Prostate gland (tissue), 2 donors: Measurements from ENCODE around the gene EXOSC7.

ENCODE experiments used
- CTCF ChIP-seq, 4 experiments: fragments of 200-600 bp in 2 of 4; fragments of 450-650 bp in 2 of 4; sonication (generic) in 2 of 4; IDR thresholded peaks; 1 replicate in 3 of 4; 2 replicates in 1 of 4; pipeline ENCODE4 v1.5.1; 2016 to 2019; ENCODE audit warnings: antibody characterized with exemption in 4 of 4, mild to moderate bottlenecking in 2 of 4, moderate library complexity in 2 of 4
- POLR2AphosphoS5 ChIP-seq: sonication (generic); formaldehyde crosslinking; IDR thresholded peaks from one replicate; pipeline ENCODE4 v1.6.1; 2017; ENCODE audit warnings: antibody characterized with exemption

- TF ChIP-seq CTCF (IDR thresholded peaks at IDR 0.05) (no peak), POLR2AphosphoS5 (no peak)
Observed at GRCh38 chr3:44989636-44990373, 13.8 kb downstream of the EXOSC7 start.
